HCT116 (cell line): Measurements from ENCODE around the gene GLT6D1. TPM values are rescaled to one million over a fixed set of nuclear protein-coding genes. Genes with fewer than 3 reads are reported as not detected.

Experiments used
- ATAC-seq: fragments of 200-7000 bp; cut with Tn5 transposase; 2 replicates; pipeline ENCODE4 v1.9.1; 2020; ENCODE audit warnings: mild to moderate bottlenecking, moderate library complexity
- BruUV-seq: library from RNA; stranded (reverse); fragments of 400-500 nt; replicated peaks from 2 replicates; lab custom pipeline; 2021; lab: Mats Ljungman, UMichigan
- CTCF ChIA-PET: fragments of 300-600 bp; sonication (Branson Sonifier 250); formaldehyde crosslinking; loops from one replicate; lab custom pipeline; 2021; ENCODE audit warnings: antibody characterized with exemption; lab: Charles Lee
- POLR2A ChIA-PET: fragments of 300-600, 350-600 bp; sonication (Branson Sonifier 250); formaldehyde crosslinking; loops from one replicate; lab custom pipeline; 2021; ENCODE audit warnings: antibody characterized with exemption; lab: Charles Lee
- RAD21 ChIA-PET, 2 experiments: fragments of 300-600 bp; sonication (Branson Sonifier 250); formaldehyde crosslinking; loops; one replicate each; lab custom pipeline; 2023; ENCODE audit warnings: low total read pairs in 2 of 2; ENCODE audit not compliant: uncharacterized antibody in 2 of 2, unreplicated experiment in 2 of 2, low non-redundant PET in 1 of 2; lab: Charles Lee
- DNase-seq: peaks from one replicate; pipeline ENCODE4 v3.0.0-alpha.2; 2010; ENCODE audit warnings: low read depth, low spot score
- H2AFZ ChIP-seq: fragments of 200-600 bp; shearing (Covaris generic), sonication (generic); 2 replicates; pipeline ENCODE4 v1.6.1; 2017; ENCODE audit warnings: low read depth, mixed run types, mixed read lengths, antibody characterized with exemption, low read length; ENCODE audit not compliant: poor library complexity, severe bottlenecking
- H3K27ac ChIP-seq: 2 replicates; pipeline ENCODE4 v1.5.1; 2012; ENCODE audit warnings: low read depth, low read length
- H3K27me3 ChIP-seq: fragments of 200-600 bp; sonication (generic); 2 replicates; pipeline ENCODE4 v1.6.1; 2016; ENCODE audit warnings: mixed run types, low read length, mixed read lengths; ENCODE audit not compliant: insufficient read depth
- H3K36me3 ChIP-seq, 2 experiments: fragments of 200-500 bp in 1 of 2; fragments of 200-600 bp in 1 of 2; sonication (Bioruptor generic) in 1 of 2; sonication (generic) in 1 of 2; 2 replicates each; pipeline versions ENCODE4 v1.5.1 to v1.6.1; 2014 to 2016; ENCODE audit warnings: low read length in 2 of 2, inconsistent platforms in 1 of 2, mixed read lengths in 1 of 2, mixed run types in 1 of 2; ENCODE audit not compliant: insufficient read depth in 2 of 2, control insufficient read depth in 1 of 2
- H3K4me1 ChIP-seq, 2 experiments: fragments of 200-600 bp in 1 of 2; sonication (generic) in 1 of 2; 2 replicates each; pipeline versions ENCODE4 v1.5.1 to v1.6.1; 2012 to 2017; ENCODE audit warnings: low read length in 2 of 2, inconsistent platforms in 1 of 2, mild to moderate bottlenecking in 1 of 2, mixed read lengths in 1 of 2, mixed run types in 1 of 2, moderate library complexity in 1 of 2; ENCODE audit not compliant: insufficient read depth in 2 of 2, control insufficient read depth in 1 of 2
- H3K4me2 ChIP-seq: fragments of 200-600 bp; sonication (generic); 2 replicates; pipeline ENCODE4 v1.6.1; 2017; ENCODE audit warnings: mixed run types, low read length, mixed read lengths
- H3K4me3 ChIP-seq, 2 experiments: fragments of 200-600 bp in 1 of 2; sonication (generic) in 1 of 2; replicated peaks in 1 of 2; 2 replicates each; pipeline ENCODE4 v1.5.1; 2011 to 2016; ENCODE audit warnings: low read length in 2 of 2, control low read depth in 1 of 2, low read depth in 1 of 2, mild to moderate bottlenecking in 1 of 2, mixed read lengths in 1 of 2, mixed run types in 1 of 2
- H3K79me2 ChIP-seq: fragments of 200-600 bp; sonication (generic); 2 replicates; pipeline ENCODE4 v1.6.1; 2017; ENCODE audit warnings: mild to moderate bottlenecking, mixed run types, low read length, moderate library complexity, mixed read lengths; ENCODE audit not compliant: insufficient read depth
- H3K9ac ChIP-seq: fragments of 200-600 bp; sonication (generic); 2 replicates; pipeline ENCODE4 v1.6.1; 2016; ENCODE audit warnings: low read length, mixed read lengths
- H3K9me2 ChIP-seq: fragments of 200-600 bp; sonication (generic), shearing (Covaris generic); 2 replicates; pipeline ENCODE4 v1.6.1; 2017; ENCODE audit warnings: mixed run types, mild to moderate bottlenecking, moderate library complexity; ENCODE audit not compliant: insufficient read depth
- H3K9me3 ChIP-seq, 2 experiments: fragments of 200-500 bp in 1 of 2; fragments of 200-600 bp in 1 of 2; sonication (Bioruptor generic) in 1 of 2; sonication (generic) in 1 of 2; 2 replicates each; pipeline ENCODE4 v1.6.1; 2014 to 2017; ENCODE audit warnings: low read length in 2 of 2, mixed read lengths in 2 of 2, inconsistent platforms in 1 of 2, low read depth in 1 of 2, mild to moderate bottlenecking in 1 of 2, mixed run types in 1 of 2, moderate library complexity in 1 of 2; ENCODE audit not compliant: control insufficient read depth in 1 of 2, insufficient read depth in 1 of 2
- H4K20me1 ChIP-seq: fragments of 200-600 bp; sonication (generic), shearing (Covaris generic); 2 replicates; pipeline ENCODE4 v1.6.1; 2017; ENCODE audit warnings: mixed run types, mild to moderate bottlenecking, moderate library complexity; ENCODE audit not compliant: insufficient read depth
- CEBPB ChIP-seq: IDR thresholded peaks from 2 replicates; pipeline ENCODE4 v1.6.1; 2012; ENCODE audit warnings: low read depth
- CTCF ChIP-seq, 3 experiments: fragments of 200-600 bp in 1 of 3; sonication (generic) in 1 of 3; IDR thresholded peaks in 2 of 3; conservative IDR thresholded peaks in 1 of 3; 2 replicates each; pipeline ENCODE4 v1.5.1; 2012 to 2017; ENCODE audit warnings: low read depth in 2 of 3, low read length in 2 of 3, antibody characterized with exemption in 1 of 3, borderline replicate concordance in 1 of 3, control low read depth in 1 of 3, mild to moderate bottlenecking in 1 of 3, mixed read lengths in 1 of 3, mixed run types in 1 of 3, moderate library complexity in 1 of 3; ENCODE audit not compliant: insufficient read depth in 1 of 3
- EZH2 ChIP-seq: fragments of 200-600 bp; sonication (generic); IDR thresholded peaks from 2 replicates; pipeline ENCODE4 v1.6.1; 2017; ENCODE audit warnings: antibody characterized with exemption, mixed run types
- RAD21 ChIP-seq: IDR thresholded peaks from 2 replicates; pipeline ENCODE4 v1.6.1; 2012; ENCODE audit warnings: low read depth, mild to moderate bottlenecking
- REST ChIP-seq: IDR thresholded peaks from 2 replicates; pipeline ENCODE4 v1.6.1; 2012; ENCODE audit warnings: low read depth
- SIN3A ChIP-seq: IDR thresholded peaks from 2 replicates; pipeline ENCODE4 v1.6.1; 2012; ENCODE audit warnings: low read depth
- SP1 ChIP-seq: IDR thresholded peaks from 2 replicates; pipeline ENCODE4 v1.6.1; 2012; ENCODE audit warnings: low read depth
- TCF7L2 ChIP-seq: IDR thresholded peaks from 2 replicates; pipeline ENCODE4 v1.7.0; 2011; ENCODE audit warnings: borderline replicate concordance, inconsistent platforms; ENCODE audit not compliant: insufficient read depth, insufficient read length; ENCODE audit errors: extremely low read depth
- YY1 ChIP-seq: IDR thresholded peaks from 2 replicates; pipeline ENCODE4 v1.6.1; 2011; ENCODE audit warnings: low read length, low read depth, moderate library complexity, mild to moderate bottlenecking; ENCODE audit not compliant: insufficient replicate concordance; ENCODE audit errors: extremely low read depth
- ZNF274 ChIP-seq: fragments of 200-500 bp; sonication (Bioruptor generic); IDR thresholded peaks from 2 replicates; pipeline ENCODE4 v1.6.1; 2014; ENCODE audit warnings: mild to moderate bottlenecking, low read depth, low read length, inconsistent platforms
- intact Hi-C: fragments of 100-400 bp; cut with micrococcal nuclease; formaldehyde crosslinking; loops from 2 replicates; pipeline ENCODE4 v1.10.0; 2022
- total RNA-seq: library from RNA; stranded (reverse); gene quantifications from one replicate; pipeline ENCODE4 v1.2.1, GENCODE V29; 2021; ENCODE audit not compliant: unreplicated experiment

Gene GLT6D1
- total RNA-seq, 1 experiment from 2014 or later: not detected

- DNase-seq (no peak), ATAC-seq (no peak)
- ChIA-PET POLR2A (no interaction called here), RAD21 (no interaction called here), CTCF (no interaction called here)
- Histone ChIP-seq H3K27me3 (no peaks in the 10 kb centered on the region), H3K4me1 (no peaks in the 10 kb centered on the region), H3K9ac (no peak overlapping the region), H3K36me3 (no peaks in the 10 kb centered on the region), H3K4me2 (no peak overlapping the region), H3K27ac (no peak overlapping the region), H3K79me2 (no peaks in the 10 kb centered on the region), H3K9me3 (no peaks in the 10 kb centered on the region), H2AFZ (no peak overlapping the region), H3K4me3 (no peak overlapping the region), H4K20me1 (no peaks in the 10 kb centered on the region), H3K9me2 (no peaks in the 10 kb centered on the region)
- intact Hi-C loops: no loop called here
- TF ChIP-seq CTCF (IDR thresholded peaks at IDR 0.05 in 2 of 3, conservative IDR thresholded peaks at IDR 0.05 in 1 of 3; ENCODE audit: borderline replicate concordance in 1 of 3, insufficient read depth in 1 of 3, low read depth in 2 of 3, low read length in 2 of 3): no peak
- no TSS peak for BruUV-seq
Observed at GRCh38 chr9:135611142-135611874, 28.0 kb downstream of the GLT6D1 start.

GRCh38 chr9:135610290-135611141, 28.8 kb downstream of the GLT6D1 start:
- intact Hi-C loops: no loop called here
- BruUV-seq: no TSS peak
- ATAC-seq: no peak
- no peak for TF ChIP-seq YY1
- TF ChIP-seq SIN3A: no peak
- TF ChIP-seq REST: no peak
- no peak for TF ChIP-seq TCF7L2
- TF ChIP-seq CEBPB: no peak
- TF ChIP-seq EZH2: no peak
- TF ChIP-seq SP1: no peak
- TF ChIP-seq ZNF274: no peak
- no peak for TF ChIP-seq RAD21

More at GRCh38 chr9:135610290-135611141, 28.8 kb downstream of the GLT6D1 start:
- CTCF ChIA-PET: no interaction called here
- RAD21 ChIA-PET: no interaction called here
- Histone ChIP-seq H3K4me3 (no peak overlapping the region), H3K4me2 (no peak overlapping the region), H3K36me3 (no peaks in the 10 kb centered on the region), H3K9ac (no peak overlapping the region), H3K4me1 (no peaks in the 10 kb centered on the region), H4K20me1 (no peaks in the 10 kb centered on the region), H3K27me3 (no peaks in the 10 kb centered on the region), H2AFZ (no peak overlapping the region), H3K27ac (no peak overlapping the region), H3K9me3 (no peaks in the 10 kb centered on the region), H3K79me2 (no peaks in the 10 kb centered on the region), H3K9me2 (no peaks in the 10 kb centered on the region)
- DNase-seq: no peak
- POLR2A ChIA-PET: no interaction called here
